GM19239 (cell line): ENCODE results near the gene SPRED3.
A peak's percentile ranks its signal among the peaks of the same experiment; 100 is the strongest.

Source experiments
- DNase-seq: peaks from one replicate; pipeline ENCODE4 v3.0.0; 2011; ENCODE audit warnings: low spot score; ENCODE audit not compliant: insufficient read length
- FAIRE-seq: peaks from 2 replicates; lab custom pipeline; 2011; peaks lifted over from hg19 to GRCh38; lab: Jason Lieb, UNC

The SPRED3 gene

GRCh38 chr19:38370299-38370698 lies 18.2 kb upstream of the SPRED3 start:
- DNase-seq (no peak), FAIRE-seq (no peak)

- DNase-seq (no peak), FAIRE-seq (no peak)
These were observed 17.4 kb upstream of the SPRED3 start for GRCh38 chr19:38371081-38371480.

GRCh38 chr19:38373907-38374331 lies 14.6 kb upstream of the SPRED3 start:
- DNase-seq (no peak), FAIRE-seq (no peak)

GRCh38 chr19:38374332-38375097 lies 14.0 kb upstream of the SPRED3 start, which contains the start of gene PSMD8:
Gene PSMD8, plus strand, starts transcription at chr19:38374571. Its CDS starts 31 bp downstream, at chr19:38374602.
- DNase-seq (peak; percentile 94), FAIRE-seq (peak; percentile 99)

GRCh38 chr19:38375098-38375493 lies 13.4 kb upstream of the SPRED3 start:
- no peak for FAIRE-seq

GRCh38 chr19:38375748-38376147 lies 12.7 kb upstream of the SPRED3 start:
- no peak for FAIRE-seq
- DNase-seq: no peak

More at GRCh38 chr19:38375098-38375493, 13.4 kb upstream of the SPRED3 start:
- DNase-seq: no peak

- DNase-seq (no peak), FAIRE-seq (no peak)
These were observed 11.9 kb upstream of the SPRED3 start for GRCh38 chr19:38376576-38376975.

- DNase-seq: no peak
- FAIRE-seq: no peak
These were observed 11.4 kb upstream of the SPRED3 start for GRCh38 chr19:38377052-38377451.

- FAIRE-seq: no peak
- no peak for DNase-seq
These were observed 9.6 kb upstream of the SPRED3 start for GRCh38 chr19:38378866-38379265.

GRCh38 chr19:38381138-38381537 lies 7.4 kb upstream of the SPRED3 start:
- no peak for DNase-seq
- no peak for FAIRE-seq

- FAIRE-seq: no peak
- no peak for DNase-seq
These were observed 5.3 kb upstream of the SPRED3 start for GRCh38 chr19:38383184-38383583.

- FAIRE-seq: no peak
- no peak for DNase-seq
These were observed 4.8 kb upstream of the SPRED3 start for GRCh38 chr19:38383743-38384142.

- FAIRE-seq (no peak), DNase-seq (no peak)
These were observed 4.1 kb upstream of the SPRED3 start for GRCh38 chr19:38384209-38385027.

GRCh38 chr19:38385057-38385803 lies 3.3 kb upstream of the SPRED3 start:
- no peak for FAIRE-seq
- no peak for DNase-seq

- no peak for FAIRE-seq
- no peak for DNase-seq
These were observed 2.7 kb upstream of the SPRED3 start for GRCh38 chr19:38385804-38386257.

- FAIRE-seq (no peak), DNase-seq (no peak)
These were observed 2.1 kb upstream of the SPRED3 start for GRCh38 chr19:38386300-38386970.

- FAIRE-seq (no peak), DNase-seq (no peak)
These were observed 1.4 kb upstream of the SPRED3 start for GRCh38 chr19:38386971-38387549.

- FAIRE-seq (peak; percentile 91), DNase-seq (peak; percentile 93)
These were observed 748 bp upstream of the SPRED3 start, which contains the start of gene GGN for GRCh38 chr19:38387550-38388348. Gene GGN, minus strand, starts transcription at chr19:38388034. Its CDS starts 773 bp downstream, at chr19:38387261.
